Epithelial cell of esophagus (primary cell): ENCODE results near the gene CGB5.
A peak's percentile ranks its signal among the peaks of the same experiment; 100 is the strongest.
"Not testable (repeated sequence)": the region's sequence is repeated elsewhere in the genome, so short reads cannot be mapped to it uniquely, and the experiment has no call there.

Experiments
- DNase-seq: peaks from one replicate; pipeline ENCODE4 v3.0.0; 2010; ENCODE audit warnings: low read depth
- H3K4me3 ChIP-seq: 2 replicates; pipeline ENCODE4 v1.5.1; 2011; ENCODE audit warnings: mild to moderate bottlenecking, low read length, control low read depth
- CTCF ChIP-seq: IDR thresholded peaks from 2 replicates; pipeline ENCODE4 v1.5.1; 2011; ENCODE audit warnings: low read depth, mild to moderate bottlenecking, low read length, control low read depth, inconsistent platforms; ENCODE audit not compliant: insufficient read depth; ENCODE audit errors: missing control alignments

CGB5 gene

GRCh38 chr19:49074869-49075268 is 31.2 kb downstream of the CGB5 start:
- not testable (repeated sequence) for H3K4me3 ChIP-seq
- DNase-seq: peak; percentile 51
- peak; percentile 57 for TF ChIP-seq CTCF

- no peak overlapping the region for H3K4me3 ChIP-seq
- DNase-seq: no peak
- TF ChIP-seq CTCF: no peak
Observed at GRCh38 chr19:49080392-49080791, 36.7 kb downstream of the CGB5 start.

- H3K4me3 ChIP-seq: no peak overlapping the region
- no peak for DNase-seq
- TF ChIP-seq CTCF: no peak
Observed at GRCh38 chr19:49081273-49081672, 37.6 kb downstream of the CGB5 start.

DNA sequence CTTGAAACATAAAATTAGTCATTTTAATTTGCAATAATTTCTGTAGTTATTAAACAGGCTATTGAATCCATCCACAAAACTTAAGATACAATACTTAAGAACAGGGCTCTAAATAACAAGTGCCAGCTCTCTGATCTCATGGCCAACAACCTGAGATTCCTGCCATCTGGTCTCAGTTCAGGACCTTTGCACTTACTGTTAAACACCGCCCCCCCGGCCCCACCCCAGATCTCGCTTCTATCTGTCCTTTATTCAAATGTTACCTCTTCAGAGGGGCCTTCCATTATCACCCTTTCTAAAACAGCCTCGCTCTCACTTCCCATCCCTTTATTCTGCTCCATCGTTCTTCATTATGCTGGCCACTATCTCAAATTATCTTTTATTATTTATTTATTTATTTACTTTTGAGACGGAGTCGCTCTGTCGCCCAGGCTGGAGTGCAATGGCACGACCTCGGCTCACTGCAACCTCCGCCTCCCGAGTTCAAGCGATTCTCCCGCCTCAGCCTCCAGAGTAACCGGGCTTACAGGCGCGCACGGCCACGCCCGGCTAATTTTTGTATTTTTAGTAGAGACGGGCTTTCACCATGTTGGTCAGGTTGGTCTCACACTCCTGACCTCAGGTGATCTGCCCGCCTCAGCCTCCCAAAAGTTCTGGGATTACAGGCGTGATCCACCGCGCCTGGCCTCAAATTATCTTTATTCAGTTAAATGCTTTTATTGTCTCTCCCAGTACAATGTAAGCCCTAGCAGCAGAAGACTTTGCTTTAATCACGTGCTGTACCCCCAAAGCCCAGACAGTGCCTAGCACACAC is 40.8 kb downstream of the CGB5 start:
- no peak for DNase-seq
- no peak for TF ChIP-seq CTCF

GRCh38 chr19:49085020-49085867 is 41.6 kb downstream of the CGB5 start, which contains the start of gene SNRNP70:
TSS of gene SNRNP70 (plus strand) at chr19:49085451. CDS start at chr19:49086415, 964 bp downstream.
- TF ChIP-seq CTCF: no peak
- H3K4me3 ChIP-seq: peak within 1 kb of the TSS; percentile 86
- peak; percentile 100 for DNase-seq

More for the DNA sequence above, 40.8 kb downstream of the CGB5 start:
- H3K4me3 ChIP-seq: peak overlapping the region; percentile 86

DNA sequence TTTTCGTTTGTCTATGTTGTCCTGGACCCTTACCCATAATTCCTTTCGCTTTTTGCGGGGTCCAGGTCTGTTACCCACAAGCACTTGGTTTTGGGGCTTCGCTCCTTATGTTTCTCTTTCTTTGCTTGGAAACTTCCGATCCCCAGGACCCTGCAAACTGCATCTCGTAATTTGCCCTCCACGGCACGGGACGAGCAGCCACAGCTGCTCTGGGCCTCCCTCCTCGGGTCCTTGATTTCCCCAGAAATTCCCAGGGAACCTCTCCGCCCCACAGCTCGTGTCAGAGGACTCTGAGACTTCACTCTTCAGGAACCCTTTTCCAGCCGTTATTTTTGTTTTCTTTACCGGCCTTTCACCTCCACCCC is 42.2 kb downstream of the CGB5 start:
- no peak for TF ChIP-seq CTCF
- peak overlapping the region; percentile 86 for H3K4me3 ChIP-seq
- DNase-seq: no peak
